ENCODE data around the gene NSG2. TPM values are rescaled to one million over a fixed set of nuclear protein-coding genes. Genes with fewer than 3 reads are reported as not detected.

Gene NSG2
- total RNA-seq, 1 donor from 2014 or later = not detected

GRCh38 chr5:174059247-174059646 is 13.7 kb downstream of the NSG2 start:
- DNase-seq (ENCODE audit: low read depth in 2 of 2) = no peak

DNA sequence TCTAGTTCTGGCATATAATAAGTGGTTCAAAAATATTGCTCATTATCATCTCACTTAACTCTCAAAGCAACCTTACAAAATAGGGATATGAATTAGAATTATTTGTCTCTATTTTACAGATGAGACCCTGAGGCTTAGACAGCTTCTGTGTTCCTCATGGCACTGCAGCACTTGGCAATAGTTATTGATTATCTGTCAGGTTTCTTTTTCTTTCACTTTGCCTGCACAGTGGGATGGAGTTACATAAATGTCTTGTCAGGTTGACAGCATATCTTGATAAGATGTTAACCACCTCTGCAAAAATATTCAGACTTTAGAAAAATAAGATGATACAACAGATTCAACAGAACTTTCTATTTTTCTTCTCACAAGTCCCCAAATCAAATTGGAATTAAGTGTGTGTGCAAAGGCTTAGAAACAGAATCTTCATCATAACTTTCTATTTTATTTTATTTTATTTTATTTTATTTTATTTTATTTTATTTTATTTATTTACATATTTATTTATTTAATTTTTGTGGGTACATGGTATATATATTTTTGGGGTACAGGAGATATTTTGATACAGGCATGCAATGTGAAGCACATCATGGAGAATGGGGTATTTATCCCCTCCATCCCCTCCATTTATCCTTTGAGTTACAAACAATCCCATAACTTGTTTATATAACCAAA is 17.7 kb downstream of the NSG2 start:
- no peak for DNase-seq (ENCODE audit: low read depth in 2 of 2)

DNA sequence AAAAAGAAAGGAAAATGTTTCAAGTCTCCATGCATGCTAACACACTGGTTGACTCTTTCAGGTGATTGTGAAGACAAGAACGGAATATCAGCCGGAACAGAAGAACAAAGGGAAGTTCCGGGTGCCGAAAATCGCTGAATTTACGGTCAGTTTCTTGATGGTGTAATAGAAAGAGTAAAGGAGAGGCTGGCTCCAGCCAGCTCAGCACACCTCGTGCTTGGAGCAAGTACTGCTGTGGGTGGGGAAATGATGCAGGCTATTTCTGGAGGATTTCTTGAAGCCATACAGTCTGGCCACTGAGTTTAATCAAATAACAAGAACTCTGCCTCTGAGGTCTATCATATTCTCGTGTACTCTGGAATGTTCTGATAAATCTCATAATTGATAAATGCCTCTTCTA is 18.7 kb downstream of the NSG2 start:
- DNase-seq (ENCODE audit: low read depth in 2 of 2) = no peak

- DNase-seq (ENCODE audit: low read depth in 2 of 2) = no peak
Observed at GRCh38 chr5:174065528-174066197, 20.2 kb downstream of the NSG2 start.

GRCh38 chr5:174067499-174067898 is 22.0 kb downstream of the NSG2 start:
- DNase-seq (ENCODE audit: low read depth in 2 of 2) = no peak

DNA sequence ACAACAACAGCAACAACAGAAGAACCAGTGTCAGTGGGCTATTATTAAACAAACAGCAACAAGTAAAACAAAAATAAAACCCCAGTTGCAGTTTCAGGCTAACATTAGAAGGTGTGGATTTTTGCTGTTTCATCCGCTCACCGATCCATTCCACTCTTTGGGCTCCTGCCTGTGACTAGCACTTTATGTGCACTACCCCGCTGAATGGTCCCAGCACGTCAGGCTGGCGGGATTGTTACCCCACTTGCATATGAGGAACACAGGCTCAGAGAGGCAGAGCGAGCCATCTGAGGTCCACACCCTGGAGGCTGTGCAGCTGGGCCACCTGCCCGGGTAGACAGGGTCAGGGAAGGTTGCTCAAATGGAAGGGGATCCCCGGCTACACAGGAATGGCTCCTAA is 26.0 kb downstream of the NSG2 start:
- no peak for DNase-seq (ENCODE audit: low read depth in 2 of 2)

GRCh38 chr5:174073122-174073660 is 27.7 kb downstream of the NSG2 start:
- DNase-seq (ENCODE audit: low read depth in 2 of 2) = no peak

DNA sequence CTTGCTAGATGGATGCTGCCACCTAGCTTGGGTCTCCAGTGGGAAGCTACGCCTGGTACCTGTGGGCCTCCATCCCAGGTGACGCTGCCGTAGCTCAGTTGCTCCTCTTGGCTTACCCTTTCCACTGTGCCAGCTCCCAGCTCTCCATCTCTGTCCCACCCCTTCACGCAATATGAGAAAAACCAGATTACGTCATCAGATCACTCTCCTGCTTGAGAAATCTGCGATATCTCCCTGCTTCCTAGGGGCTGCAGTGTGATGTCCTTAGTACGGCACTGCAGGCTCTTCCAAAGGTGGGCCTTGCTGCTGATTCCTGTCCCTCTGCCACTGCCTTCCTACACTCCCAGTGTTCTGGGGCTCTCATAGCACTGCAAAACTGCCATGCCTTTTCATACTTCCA is 28.9 kb downstream of the NSG2 start:
- no peak for DNase-seq (ENCODE audit: low read depth in 2 of 2)

GRCh38 chr5:174078416-174078815 is 32.9 kb downstream of the NSG2 start:
- DNase-seq (ENCODE audit: low read depth in 2 of 2) = no peak

- DNase-seq (ENCODE audit: low read depth in 2 of 2) = no peak
Observed at GRCh38 chr5:174082286-174082685, 36.8 kb downstream of the NSG2 start.

DNA sequence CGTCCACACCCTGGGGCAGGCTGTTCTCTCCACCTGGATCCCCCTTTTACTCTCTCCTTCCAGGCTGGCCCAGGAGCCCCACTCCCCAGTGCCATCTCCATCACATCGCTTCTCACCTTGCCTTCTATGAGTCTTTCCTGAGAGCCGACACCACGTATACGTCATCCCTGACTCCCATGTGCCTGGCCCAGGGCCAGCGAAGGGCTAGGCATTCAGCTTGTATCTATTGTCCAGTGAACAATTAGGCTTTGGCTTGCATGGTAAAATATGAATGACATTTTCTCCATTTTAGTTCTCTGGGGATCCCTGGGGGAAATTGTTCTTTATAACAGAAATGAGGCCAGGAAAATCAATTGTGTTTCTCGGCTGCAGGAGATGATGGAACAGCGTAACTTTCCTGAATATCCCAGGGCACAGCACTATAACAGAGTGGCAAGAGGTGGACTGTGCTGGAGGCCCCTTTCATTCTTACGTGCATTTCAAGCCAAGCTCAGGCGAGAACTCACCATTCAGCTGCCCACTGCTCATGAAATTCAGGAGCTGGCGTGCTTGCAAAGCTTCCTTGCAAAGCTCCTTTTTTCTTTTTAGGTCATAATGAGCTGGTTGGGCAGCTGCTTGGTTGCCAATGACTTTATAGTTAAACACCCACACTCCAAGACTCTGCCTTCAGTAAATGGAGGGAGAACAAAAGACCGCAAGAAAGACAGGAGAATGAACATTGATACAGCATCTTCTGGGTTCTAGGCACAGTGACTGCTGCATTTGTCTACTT is 37.7 kb downstream of the NSG2 start:
- no peak for DNase-seq (ENCODE audit: low read depth in 2 of 2)

- no peak for DNase-seq (ENCODE audit: low read depth in 2 of 2)
Observed at GRCh38 chr5:174084691-174085154, 39.2 kb downstream of the NSG2 start.

- no peak for DNase-seq (ENCODE audit: low read depth in 2 of 2)
Observed at GRCh38 chr5:174086751-174087150, 41.2 kb downstream of the NSG2 start.

- no peak for DNase-seq (ENCODE audit: low read depth in 2 of 2)
Observed at GRCh38 chr5:174087783-174088182, 42.3 kb downstream of the NSG2 start.

- no peak for DNase-seq (ENCODE audit: low read depth in 2 of 2)
Observed at GRCh38 chr5:174090129-174090528, 44.6 kb downstream of the NSG2 start.

GRCh38 chr5:174093123-174093522 is 47.6 kb downstream of the NSG2 start:
- no peak for DNase-seq (ENCODE audit: low read depth in 2 of 2)

DNA sequence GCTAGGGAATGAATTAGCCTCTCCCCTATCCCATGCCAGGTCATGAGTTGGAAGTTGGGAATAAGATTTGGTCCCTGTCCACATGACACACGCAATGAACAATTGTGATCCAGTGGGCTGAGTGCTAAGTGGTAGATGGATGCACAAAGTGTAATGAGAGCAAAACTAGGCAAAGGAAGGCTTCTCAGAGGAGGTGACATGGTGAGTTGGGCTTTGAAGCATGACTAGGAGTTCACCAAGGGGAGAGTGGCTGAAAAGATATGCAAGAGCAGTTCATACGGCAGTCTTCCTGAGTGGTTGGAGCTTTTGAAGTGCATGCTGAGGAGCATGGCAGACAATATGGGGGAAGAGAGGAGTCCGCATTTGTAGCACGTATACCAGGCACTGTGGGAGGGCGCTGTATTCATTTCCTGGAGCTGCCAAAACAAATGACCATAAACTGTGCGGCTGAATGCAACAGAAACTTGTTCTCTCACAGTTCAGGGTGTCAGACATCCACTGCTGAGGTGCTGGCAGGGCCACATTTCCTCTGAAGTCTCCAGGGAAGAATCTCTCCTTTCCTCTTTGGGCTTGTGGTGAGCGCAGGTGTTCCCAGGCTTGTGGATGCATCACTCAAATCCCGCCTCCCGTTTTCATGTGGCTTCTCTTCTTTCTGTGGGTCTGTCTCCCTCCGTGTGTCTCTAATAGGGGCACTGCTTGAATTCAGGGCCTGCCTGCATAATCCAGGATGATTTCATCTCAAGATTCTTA is 49.5 kb downstream of the NSG2 start:
- DNase-seq (ENCODE audit: low read depth in 2 of 2) = no peak

DNA sequence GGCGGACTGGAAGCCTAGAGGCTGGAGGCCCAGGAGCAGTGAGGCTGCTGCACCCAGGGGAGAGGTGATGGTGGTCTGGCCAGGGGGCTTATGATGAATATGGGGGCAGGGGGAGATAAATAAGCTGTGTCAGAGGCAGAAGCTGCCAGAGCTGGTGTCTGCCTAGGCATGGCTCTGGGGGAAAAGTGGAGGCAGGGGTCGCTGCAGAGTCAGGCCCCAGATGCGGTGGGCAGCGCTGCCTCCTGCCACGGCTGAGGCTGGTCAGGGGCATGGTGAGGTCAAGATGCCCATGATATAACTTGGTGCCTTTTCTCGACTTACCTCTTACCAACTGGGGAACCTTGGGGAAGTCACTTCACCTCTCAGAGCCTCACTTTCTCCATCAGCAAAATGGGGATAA is 51.1 kb downstream of the NSG2 start:
- no peak for DNase-seq (ENCODE audit: low read depth in 2 of 2)

DNA sequence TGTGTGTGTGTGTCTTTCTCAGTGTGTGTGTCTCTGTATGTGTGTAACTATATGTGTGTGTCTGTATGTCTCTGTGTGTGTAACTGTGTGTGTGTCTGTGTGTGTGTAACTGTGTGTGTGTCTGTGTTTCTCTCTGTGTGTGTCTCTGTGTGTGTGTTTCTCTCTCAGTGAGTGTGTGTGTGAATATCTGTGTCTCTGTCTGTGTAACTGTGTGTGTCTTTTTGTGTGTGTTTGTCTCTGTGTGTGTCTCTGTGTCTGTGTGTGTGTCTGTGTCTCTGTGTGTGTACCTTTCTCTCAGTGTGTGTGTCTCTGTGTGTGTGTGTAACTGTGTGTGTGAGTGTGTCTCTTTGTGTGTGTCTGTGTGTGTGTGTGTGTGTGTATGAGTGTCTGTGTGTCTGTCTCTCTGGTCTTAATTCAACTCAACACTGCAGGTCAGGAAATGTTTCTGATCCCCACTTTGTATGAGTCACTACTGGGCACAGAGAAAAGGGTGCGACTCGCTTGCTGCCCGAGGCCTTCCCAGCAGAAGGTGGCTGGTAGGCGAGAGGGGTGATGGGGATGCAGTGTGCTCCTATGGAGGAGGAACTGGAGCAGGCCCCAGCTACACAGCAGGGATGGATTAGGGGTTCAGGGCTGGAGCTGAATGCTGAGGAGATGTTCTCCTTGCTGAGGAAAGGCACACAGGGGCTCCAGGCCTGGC is 52.1 kb downstream of the NSG2 start:
- no peak for DNase-seq (ENCODE audit: low read depth in 2 of 2)

DNA sequence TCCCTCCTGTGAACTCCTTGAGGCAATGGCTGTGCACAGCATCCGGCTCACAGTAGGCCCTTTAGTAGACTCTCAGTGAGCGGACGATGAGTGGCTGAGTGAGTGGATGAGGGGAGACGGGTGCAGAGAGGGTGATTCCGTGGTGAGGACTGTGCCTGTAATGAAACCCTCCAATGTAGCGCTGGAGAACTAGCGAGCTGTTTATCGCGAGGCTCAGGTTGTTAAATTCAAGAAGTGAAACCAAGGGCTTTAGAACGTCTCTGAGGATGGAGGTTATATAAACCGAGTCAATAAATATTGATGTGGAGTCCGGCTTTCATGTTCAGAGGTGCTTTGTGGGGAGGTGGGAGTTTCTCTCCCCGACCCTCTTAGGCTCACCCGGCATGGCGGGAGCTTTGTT is 53.2 kb downstream of the NSG2 start:
- DNase-seq (ENCODE audit: low read depth in 2 of 2) = no peak

DNA sequence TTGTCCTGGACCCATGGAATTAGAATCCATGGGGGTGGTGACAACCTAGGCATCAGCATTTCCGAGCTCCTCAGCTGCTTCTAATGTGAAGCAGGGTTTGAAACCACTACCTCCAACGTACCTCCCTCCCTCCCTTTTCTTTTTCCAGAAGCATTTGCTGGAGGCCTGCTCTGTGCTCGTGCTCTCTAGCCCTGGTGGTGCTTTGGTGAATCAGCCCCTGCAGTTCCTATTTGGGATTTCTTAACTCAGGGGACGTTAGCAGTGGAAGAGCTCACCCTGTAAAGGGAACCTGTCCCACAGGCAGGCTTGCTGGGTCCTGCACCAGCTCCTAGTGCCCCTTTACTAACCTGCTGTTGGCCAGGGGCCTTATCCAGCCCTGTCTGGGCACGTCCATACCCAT is 55.0 kb downstream of the NSG2 start:
- DNase-seq (ENCODE audit: low read depth in 2 of 2) = no peak

Measured in lung microvascular endothelial cell (primary cell).